ENCODE measurements around the gene KLHL14. TPM values are rescaled to one million over a fixed set of nuclear protein-coding genes. Genes with fewer than 3 reads are reported as not detected.

KLHL14 gene
- total RNA-seq, 2 experiments from 2014 or later = not detected

- ATAC-seq (no peak), DNase-seq (no peak)
- no peak overlapping the region for H3K27ac Mint-ChIP-seq
- H3K9me3 Mint-ChIP-seq (ENCODE audit: low read depth) = no peaks in the 10 kb centered on the region
- CTCF ChIA-PET = no interaction called here
- no peaks in the 10 kb centered on the region for H3K4me1 Mint-ChIP-seq
- H3K27me3 Mint-ChIP-seq = peaks cover 8% of the 10 kb centered on the region
- no peaks in the 10 kb centered on the region for H3K36me3 Mint-ChIP-seq
- H3K4me3 Mint-ChIP-seq = no peak overlapping the region
Observed at GRCh38 chr18:32779010-32779409, 6.2 kb upstream of the KLHL14 start.

- no peaks in the 10 kb centered on the region for H3K36me3 Mint-ChIP-seq
Observed at GRCh38 chr18:32777049-32777448, 4.2 kb upstream of the KLHL14 start.

GRCh38 chr18:32776561-32776960, 3.7 kb upstream of the KLHL14 start:
- Mint-ChIP-seq H3K27ac (no peak overlapping the region), H3K4me1 (no peaks in the 10 kb centered on the region), H3K36me3 (no peaks in the 10 kb centered on the region), H3K4me3 (no peak overlapping the region), H3K27me3 (peaks cover 26% of the 10 kb centered on the region), H3K9me3 (ENCODE audit: low read depth) (no peaks in the 10 kb centered on the region)
- ATAC-seq = no peak
- CTCF ChIA-PET = no interaction called here
- DNase-seq = no peak

More at GRCh38 chr18:32777049-32777448, 4.2 kb upstream of the KLHL14 start:
- H3K9me3 Mint-ChIP-seq (ENCODE audit: low read depth) = no peaks in the 10 kb centered on the region
- CTCF ChIA-PET = no interaction called here
- H3K27me3 Mint-ChIP-seq = peaks cover 26% of the 10 kb centered on the region
- H3K4me1 Mint-ChIP-seq = no peaks in the 10 kb centered on the region
- no peak overlapping the region for H3K4me3 Mint-ChIP-seq
- DNase-seq (no peak), ATAC-seq (no peak)
- H3K27ac Mint-ChIP-seq = no peak overlapping the region

- H3K36me3 Mint-ChIP-seq = no peaks in the 10 kb centered on the region
- H3K4me3 Mint-ChIP-seq = no peak overlapping the region
- H3K9me3 Mint-ChIP-seq (ENCODE audit: low read depth) = no peaks in the 10 kb centered on the region
- CTCF ChIA-PET = no interaction called here
- DNase-seq = no peak
- peaks cover 35% of the 10 kb centered on the region for H3K27me3 Mint-ChIP-seq
- no peak overlapping the region for H3K27ac Mint-ChIP-seq
- H3K4me1 Mint-ChIP-seq = no peaks in the 10 kb centered on the region
- ATAC-seq = no peak
Observed at GRCh38 chr18:32775628-32776027, 2.8 kb upstream of the KLHL14 start.

- Mint-ChIP-seq H3K4me3 (no peak overlapping the region), H3K36me3 (no peaks in the 10 kb centered on the region), H3K9me3 (ENCODE audit: low read depth) (no peaks in the 10 kb centered on the region), H3K27me3 (peaks cover 52% of the 10 kb centered on the region), H3K27ac (no peak overlapping the region), H3K4me1 (no peaks in the 10 kb centered on the region)
- no peak for ATAC-seq
- CTCF ChIA-PET = no interaction called here
- no peak for DNase-seq
Observed at GRCh38 chr18:32773382-32773712, 524 bp upstream of the KLHL14 start.

- H3K4me1 Mint-ChIP-seq = no peaks in the 10 kb centered on the region
- H3K27ac Mint-ChIP-seq = no peak overlapping the region
- H3K27me3 Mint-ChIP-seq = peaks cover 62% of the 10 kb centered on the region
- H3K9me3 Mint-ChIP-seq (ENCODE audit: low read depth) = no peaks in the 10 kb centered on the region
- H3K4me3 Mint-ChIP-seq = no peak overlapping the region
- CTCF ChIA-PET = interaction anchor here (0.7 kb wide), 1 partner anchor 17 kb away, joined by 3 read pairs; no protein-coding TSS in a partner anchor
- no peak for ATAC-seq
- no peak for DNase-seq
- no peaks in the 10 kb centered on the region for H3K36me3 Mint-ChIP-seq
Observed at GRCh38 chr18:32771871-32772580, 797 bp downstream of the KLHL14 start.

- no peak overlapping the region for H3K4me3 Mint-ChIP-seq
- no peaks in the 10 kb centered on the region for H3K4me1 Mint-ChIP-seq
- no peak overlapping the region for H3K27ac Mint-ChIP-seq
- DNase-seq (no peak), ATAC-seq (no peak)
- peaks cover 62% of the 10 kb centered on the region for H3K27me3 Mint-ChIP-seq
- H3K36me3 Mint-ChIP-seq = no peaks in the 10 kb centered on the region
- no peaks in the 10 kb centered on the region for H3K9me3 Mint-ChIP-seq (ENCODE audit: low read depth)
- CTCF ChIA-PET = no interaction called here
Observed at GRCh38 chr18:32771169-32771751, 1.6 kb downstream of the KLHL14 start.

- Mint-ChIP-seq H3K27ac (no peak overlapping the region), H3K4me3 (no peak overlapping the region), H3K36me3 (no peaks in the 10 kb centered on the region), H3K27me3 (peaks cover 62% of the 10 kb centered on the region), H3K9me3 (ENCODE audit: low read depth) (no peaks in the 10 kb centered on the region), H3K4me1 (no peaks in the 10 kb centered on the region)
- ATAC-seq (no peak), DNase-seq (no peak)
- CTCF ChIA-PET = no interaction called here
Observed at GRCh38 chr18:32770666-32771168, 2.1 kb downstream of the KLHL14 start.

- H3K36me3 Mint-ChIP-seq = no peaks in the 10 kb centered on the region
- ATAC-seq (no peak), DNase-seq (no peak)
- H3K9me3 Mint-ChIP-seq (ENCODE audit: low read depth) = no peaks in the 10 kb centered on the region
- H3K27me3 Mint-ChIP-seq = peaks cover 59% of the 10 kb centered on the region
- no peaks in the 10 kb centered on the region for H3K4me1 Mint-ChIP-seq
- H3K27ac Mint-ChIP-seq = no peak overlapping the region
- CTCF ChIA-PET = no interaction called here
- H3K4me3 Mint-ChIP-seq = no peak overlapping the region
Observed at GRCh38 chr18:32770054-32770665, 2.7 kb downstream of the KLHL14 start.

- Mint-ChIP-seq H3K27me3 (peaks cover 57% of the 10 kb centered on the region), H3K9me3 (ENCODE audit: low read depth) (no peaks in the 10 kb centered on the region), H3K4me1 (no peaks in the 10 kb centered on the region), H3K27ac (no peak overlapping the region), H3K36me3 (no peaks in the 10 kb centered on the region), H3K4me3 (no peak overlapping the region)
- CTCF ChIA-PET = no interaction called here
- ATAC-seq (no peak), DNase-seq (no peak)
Observed at GRCh38 chr18:32769586-32770053, 3.2 kb downstream of the KLHL14 start.

- CTCF ChIA-PET = no interaction called here
- Mint-ChIP-seq H3K27ac (no peak overlapping the region), H3K9me3 (ENCODE audit: low read depth) (no peaks in the 10 kb centered on the region), H3K27me3 (peaks cover 56% of the 10 kb centered on the region), H3K36me3 (no peaks in the 10 kb centered on the region), H3K4me3 (no peak overlapping the region), H3K4me1 (no peaks in the 10 kb centered on the region)
- ATAC-seq (no peak), DNase-seq (no peak)
Observed at GRCh38 chr18:32769071-32769585, 3.7 kb downstream of the KLHL14 start.

- no peak overlapping the region for H3K4me3 Mint-ChIP-seq
- H3K27ac Mint-ChIP-seq = no peak overlapping the region
- H3K36me3 Mint-ChIP-seq = no peaks in the 10 kb centered on the region
- no peaks in the 10 kb centered on the region for H3K4me1 Mint-ChIP-seq
- no peak for ATAC-seq
- no peaks in the 10 kb centered on the region for H3K9me3 Mint-ChIP-seq (ENCODE audit: low read depth)
- DNase-seq = no peak
- CTCF ChIA-PET = no interaction called here
- peaks cover 42% of the 10 kb centered on the region for H3K27me3 Mint-ChIP-seq
Observed at GRCh38 chr18:32767400-32767799, 5.4 kb downstream of the KLHL14 start.

- no peak for DNase-seq
- no peaks in the 10 kb centered on the region for H3K36me3 Mint-ChIP-seq
- H3K4me1 Mint-ChIP-seq = peaks cover 4% of the 10 kb centered on the region
- H3K27ac Mint-ChIP-seq = no peak overlapping the region
- no peak for ATAC-seq
- H3K4me3 Mint-ChIP-seq = no peak overlapping the region
- CTCF ChIA-PET = no interaction called here
- no peaks in the 10 kb centered on the region for H3K9me3 Mint-ChIP-seq (ENCODE audit: low read depth)
- H3K27me3 Mint-ChIP-seq = peaks cover 26% of the 10 kb centered on the region
Observed at GRCh38 chr18:32764611-32765244, 8.1 kb downstream of the KLHL14 start.

Data from activated CD8-positive, alpha-beta memory T cell treated with anti-CD3 and anti-CD28 coated beads, Interleukin-2, amount 10 ng/mL, durations not matched to agents 7 days and 5 days (primary cell).